ENCODE measurements around the gene HCRTR2. TPM values are rescaled to one million over a fixed set of nuclear protein-coding genes. Genes with fewer than 3 reads are reported as not detected.
A peak's percentile ranks its signal among the peaks of the same experiment; 100 is the strongest.

Gene HCRTR2
- total RNA-seq, 1 experiment from 2014 or later, result not detected

DNA sequence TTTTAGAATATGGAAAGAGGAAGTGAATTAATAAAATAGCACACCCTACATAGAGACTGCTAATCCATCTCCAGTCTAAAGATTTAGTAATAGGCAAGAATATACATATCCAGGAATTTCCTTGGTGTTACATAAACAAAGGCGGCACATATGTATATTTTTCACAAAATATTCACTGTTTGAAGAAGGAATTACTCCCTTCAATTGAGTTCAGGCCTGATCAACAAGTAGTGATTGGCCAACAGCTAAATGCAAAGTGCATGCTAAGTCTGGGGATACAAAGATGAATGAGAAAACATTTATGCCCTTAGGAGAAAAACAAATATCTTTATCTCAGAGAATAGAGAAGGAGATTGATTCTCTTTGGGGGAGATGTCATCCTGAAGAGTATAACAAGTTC is 6.5 kb upstream of the HCRTR2 start:
- Mint-ChIP-seq H3K36me3 (no peaks in the 10 kb centered on the region), H3K4me1 (no peaks in the 10 kb centered on the region), H3K4me3 (no peak overlapping the region), H3K9me3 (peaks cover 10% of the 10 kb centered on the region), H3K27ac (no peak overlapping the region), H3K27me3 (ENCODE audit: low read depth) (peaks cover 2% of the 10 kb centered on the region; the same call in 1 of the 2 replicates)
- TF ChIP-seq ATF6 (CRISPR knock-in tag; IDR thresholded peaks at IDR 0.05), result no peak
- no peak for TF ChIP-seq ZNF317 (CRISPR knock-in tag; IDR thresholded peaks at IDR 0.05; ENCODE audit: borderline replicate concordance, low read depth)
- no peak for TF ChIP-seq E2F4 (CRISPR knock-in tag; IDR thresholded peaks at IDR 0.05; ENCODE audit: borderline replicate concordance, low read depth)
- TF ChIP-seq, protein P1, sequence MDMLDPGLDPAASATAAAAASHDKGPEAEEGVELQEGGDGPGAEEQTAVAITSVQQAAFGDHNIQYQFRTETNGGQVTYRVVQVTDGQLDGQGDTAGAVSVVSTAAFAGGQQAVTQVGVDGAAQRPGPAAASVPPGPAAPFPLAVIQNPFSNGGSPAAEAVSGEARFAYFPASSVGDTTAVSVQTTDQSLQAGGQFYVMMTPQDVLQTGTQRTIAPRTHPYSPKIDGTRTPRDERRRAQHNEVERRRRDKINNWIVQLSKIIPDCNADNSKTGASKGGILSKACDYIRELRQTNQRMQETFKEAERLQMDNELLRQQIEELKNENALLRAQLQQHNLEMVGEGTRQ (CRISPR knock-in tag; IDR thresholded peaks at IDR 0.05), result no peak
- TF ChIP-seq ZNF671 (CRISPR knock-in tag; IDR thresholded peaks at IDR 0.05), result no peak
- TF ChIP-seq SMAD4 (CRISPR knock-in tag; IDR thresholded peaks at IDR 0.05), result no peak
- TF ChIP-seq ATF1 (CRISPR knock-in tag; IDR thresholded peaks at IDR 0.05), result no peak
- no peak for TF ChIP-seq TCF7 (CRISPR knock-in tag; IDR thresholded peaks at IDR 0.05; ENCODE audit: low read depth)
- TF ChIP-seq ZBTB21 (CRISPR knock-in tag; IDR thresholded peaks at IDR 0.05; ENCODE audit: borderline replicate concordance), result no peak
- no peak for TF ChIP-seq FOXJ3 (CRISPR knock-in tag; IDR thresholded peaks at IDR 0.05; ENCODE audit: borderline replicate concordance)
- no peak for TF ChIP-seq MYBL2 (CRISPR knock-in tag; IDR thresholded peaks at IDR 0.05)
- ChIA-PET CTCF (no interaction called here), POLR2A (no interaction called here)
- ATAC-seq, result no peak
- DNase-seq (ENCODE audit: low spot score), result no peak

- H3K27me3 Mint-ChIP-seq (ENCODE audit: low read depth), result peaks cover 36% of the 10 kb centered on the region
- POLR2A ChIA-PET, result no interaction called here
- CTCF ChIA-PET, result no interaction called here
- no peak for TF ChIP-seq ZNF425 (CRISPR knock-in tag; conservative IDR thresholded peaks at IDR 0.05)
- no peak for TF ChIP-seq PRRX2 (CRISPR knock-in tag; IDR thresholded peaks at IDR 0.05)
- TF ChIP-seq ZNF219 (CRISPR knock-in tag; IDR thresholded peaks at IDR 0.05; ENCODE audit: borderline replicate concordance), result no peak
- TF ChIP-seq, protein P2, sequence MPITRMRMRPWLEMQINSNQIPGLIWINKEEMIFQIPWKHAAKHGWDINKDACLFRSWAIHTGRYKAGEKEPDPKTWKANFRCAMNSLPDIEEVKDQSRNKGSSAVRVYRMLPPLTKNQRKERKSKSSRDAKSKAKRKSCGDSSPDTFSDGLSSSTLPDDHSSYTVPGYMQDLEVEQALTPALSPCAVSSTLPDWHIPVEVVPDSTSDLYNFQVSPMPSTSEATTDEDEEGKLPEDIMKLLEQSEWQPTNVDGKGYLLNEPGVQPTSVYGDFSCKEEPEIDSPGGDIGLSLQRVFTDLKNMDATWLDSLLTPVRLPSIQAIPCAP (CRISPR knock-in tag; IDR thresholded peaks at IDR 0.05), result no peak
- no peak for TF ChIP-seq FOXK1 (CRISPR knock-in tag; IDR thresholded peaks at IDR 0.05)
- no peak for TF ChIP-seq CREM (CRISPR knock-in tag; IDR thresholded peaks at IDR 0.05)
- TF ChIP-seq, protein P3, sequence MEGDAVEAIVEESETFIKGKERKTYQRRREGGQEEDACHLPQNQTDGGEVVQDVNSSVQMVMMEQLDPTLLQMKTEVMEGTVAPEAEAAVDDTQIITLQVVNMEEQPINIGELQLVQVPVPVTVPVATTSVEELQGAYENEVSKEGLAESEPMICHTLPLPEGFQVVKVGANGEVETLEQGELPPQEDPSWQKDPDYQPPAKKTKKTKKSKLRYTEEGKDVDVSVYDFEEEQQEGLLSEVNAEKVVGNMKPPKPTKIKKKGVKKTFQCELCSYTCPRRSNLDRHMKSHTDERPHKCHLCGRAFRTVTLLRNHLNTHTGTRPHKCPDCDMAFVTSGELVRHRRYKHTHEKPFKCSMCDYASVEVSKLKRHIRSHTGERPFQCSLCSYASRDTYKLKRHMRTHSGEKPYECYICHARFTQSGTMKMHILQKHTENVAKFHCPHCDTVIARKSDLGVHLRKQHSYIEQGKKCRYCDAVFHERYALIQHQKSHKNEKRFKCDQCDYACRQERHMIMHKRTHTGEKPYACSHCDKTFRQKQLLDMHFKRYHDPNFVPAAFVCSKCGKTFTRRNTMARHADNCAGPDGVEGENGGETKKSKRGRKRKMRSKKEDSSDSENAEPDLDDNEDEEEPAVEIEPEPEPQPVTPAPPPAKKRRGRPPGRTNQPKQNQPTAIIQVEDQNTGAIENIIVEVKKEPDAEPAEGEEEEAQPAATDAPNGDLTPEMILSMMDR (IDR thresholded peaks at IDR 0.05), result no peak
- no peak for TF ChIP-seq OVOL2 (CRISPR knock-in tag; IDR thresholded peaks at IDR 0.05; ENCODE audit: borderline replicate concordance)
- TF ChIP-seq, protein P4, sequence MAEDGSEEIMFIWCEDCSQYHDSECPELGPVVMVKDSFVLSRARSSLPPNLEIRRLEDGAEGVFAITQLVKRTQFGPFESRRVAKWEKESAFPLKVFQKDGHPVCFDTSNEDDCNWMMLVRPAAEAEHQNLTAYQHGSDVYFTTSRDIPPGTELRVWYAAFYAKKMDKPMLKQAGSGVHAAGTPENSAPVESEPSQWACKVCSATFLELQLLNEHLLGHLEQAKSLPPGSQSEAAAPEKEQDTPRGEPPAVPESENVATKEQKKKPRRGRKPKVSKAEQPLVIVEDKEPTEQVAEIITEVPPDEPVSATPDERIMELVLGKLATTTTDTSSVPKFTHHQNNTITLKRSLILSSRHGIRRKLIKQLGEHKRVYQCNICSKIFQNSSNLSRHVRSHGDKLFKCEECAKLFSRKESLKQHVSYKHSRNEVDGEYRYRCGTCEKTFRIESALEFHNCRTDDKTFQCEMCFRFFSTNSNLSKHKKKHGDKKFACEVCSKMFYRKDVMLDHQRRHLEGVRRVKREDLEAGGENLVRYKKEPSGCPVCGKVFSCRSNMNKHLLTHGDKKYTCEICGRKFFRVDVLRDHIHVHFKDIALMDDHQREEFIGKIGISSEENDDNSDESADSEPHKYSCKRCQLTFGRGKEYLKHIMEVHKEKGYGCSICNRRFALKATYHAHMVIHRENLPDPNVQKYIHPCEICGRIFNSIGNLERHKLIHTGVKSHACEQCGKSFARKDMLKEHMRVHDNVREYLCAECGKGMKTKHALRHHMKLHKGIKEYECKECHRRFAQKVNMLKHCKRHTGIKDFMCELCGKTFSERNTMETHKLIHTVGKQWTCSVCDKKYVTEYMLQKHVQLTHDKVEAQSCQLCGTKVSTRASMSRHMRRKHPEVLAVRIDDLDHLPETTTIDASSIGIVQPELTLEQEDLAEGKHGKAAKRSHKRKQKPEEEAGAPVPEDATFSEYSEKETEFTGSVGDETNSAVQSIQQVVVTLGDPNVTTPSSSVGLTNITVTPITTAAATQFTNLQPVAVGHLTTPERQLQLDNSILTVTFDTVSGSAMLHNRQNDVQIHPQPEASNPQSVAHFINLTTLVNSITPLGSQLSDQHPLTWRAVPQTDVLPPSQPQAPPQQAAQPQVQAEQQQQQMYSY (CRISPR knock-in tag; IDR thresholded peaks at IDR 0.05), result no peak
Observed at GRCh38 chr6:55175078-55176049, 1.0 kb downstream of the HCRTR2 start.

More at GRCh38 chr6:55175078-55176049, 1.0 kb downstream of the HCRTR2 start:
- Mint-ChIP-seq H3K36me3 (no peaks in the 10 kb centered on the region), H3K4me1 (peaks cover 11% of the 10 kb centered on the region), H3K9me3 (no peaks in the 10 kb centered on the region), H3K4me3 (peak overlapping the region; percentile 84), H3K27ac (no peak overlapping the region)
- ATAC-seq (peak; percentile 45), DNase-seq (ENCODE audit: low spot score) (no peak)
